Osteoblast (primary cell): ENCODE measurements around the gene COL6A1. TPM values are rescaled to one million over a fixed set of nuclear protein-coding genes. Genes with fewer than 3 reads are reported as not detected.

Experiments used
- DNase-seq: peaks from one replicate; pipeline ENCODE4 v3.0.0; 2011; ENCODE audit warnings: low spot score, mixed read lengths; ENCODE audit not compliant: insufficient read length; ENCODE audit errors: missing footprints
- H2AFZ ChIP-seq: 2 replicates; pipeline ENCODE4 v1.6.0; 2011; ENCODE audit warnings: mild to moderate bottlenecking, low read length
- H3K27ac ChIP-seq: 2 replicates; pipeline ENCODE4 v1.5.1; 2011; ENCODE audit warnings: mild to moderate bottlenecking, low read depth, low read length, moderate library complexity
- H3K27me3 ChIP-seq: 2 replicates; pipeline ENCODE4 v1.6.0; 2012; ENCODE audit warnings: mild to moderate bottlenecking, control low read depth, inconsistent platforms, low read length, moderate library complexity; ENCODE audit not compliant: insufficient read depth
- H3K36me3 ChIP-seq: 2 replicates; pipeline ENCODE4 v1.5.1; 2011; ENCODE audit warnings: mild to moderate bottlenecking, low read length, control low read depth, moderate library complexity; ENCODE audit not compliant: insufficient read depth
- H3K4me1 ChIP-seq: 2 replicates; pipeline ENCODE4 v1.5.1; 2011; ENCODE audit warnings: mild to moderate bottlenecking, low read length, control low read depth, moderate library complexity; ENCODE audit not compliant: insufficient read depth
- H3K4me2 ChIP-seq: 2 replicates; pipeline ENCODE4 v1.6.0; 2011; ENCODE audit warnings: mild to moderate bottlenecking, low read length; ENCODE audit not compliant: insufficient read depth
- H3K4me3 ChIP-seq: fragments of 200-600 bp; sonication (generic); 3 replicates; pipeline ENCODE4 v1.5.1; 2012; ENCODE audit warnings: mild to moderate bottlenecking, low read length, inconsistent platforms; ENCODE audit not compliant: insufficient read depth
- H3K79me2 ChIP-seq: 2 replicates; pipeline ENCODE4 v1.6.0; 2012; ENCODE audit warnings: mild to moderate bottlenecking, low read length, control low read depth, inconsistent platforms; ENCODE audit not compliant: insufficient read depth
- H3K9me3 ChIP-seq: 2 replicates; pipeline ENCODE4 v1.5.1; 2011; ENCODE audit warnings: low read depth, low read length, control low read depth
- H4K20me1 ChIP-seq: 2 replicates; pipeline ENCODE4 v1.6.0; 2012; ENCODE audit warnings: mild to moderate bottlenecking, low read length, control low read depth; ENCODE audit not compliant: insufficient read depth
- CTCF ChIP-seq: IDR thresholded peaks from 2 replicates; pipeline ENCODE4 v1.5.1; 2011; ENCODE audit warnings: mild to moderate bottlenecking, low read depth, low read length, moderate library complexity; ENCODE audit errors: extremely low read depth
- total RNA-seq: library from RNA; depleted of rRNA; stranded (reverse); fragments of >200 nt; gene quantifications from 2 replicates; pipeline ENCODE4 v1.2.3, GENCODE V29; 2012

Gene COL6A1
- total RNA-seq, 1 donor, result 1,612 TPM

- no peaks in the 10 kb centered on the region for H4K20me1 ChIP-seq
- H3K4me2 ChIP-seq, result no peak overlapping the region
- no peak overlapping the region for H3K27ac ChIP-seq
- H3K4me1 ChIP-seq, result no peaks in the 10 kb centered on the region
- H3K27me3 ChIP-seq, result peaks cover 2% of the 10 kb centered on the region
- no peaks in the 10 kb centered on the region for H3K36me3 ChIP-seq
- peak; percentile 83 for DNase-seq
- no peaks in the 10 kb centered on the region for H3K79me2 ChIP-seq
- no peaks in the 10 kb centered on the region for H3K9me3 ChIP-seq
- H2AFZ ChIP-seq, result no peak overlapping the region
- TF ChIP-seq CTCF, result no peak
- H3K4me3 ChIP-seq, result no peak overlapping the region
Measured at GRCh38 chr21:45942755-45943629, 38.6 kb upstream of the COL6A1 start.

GRCh38 chr21:45943630-45944540 lies 37.7 kb upstream of the COL6A1 start:
- Histone ChIP-seq H2AFZ (no peak overlapping the region), H3K4me1 (no peaks in the 10 kb centered on the region), H3K9me3 (no peaks in the 10 kb centered on the region), H3K27me3 (peaks cover 6% of the 10 kb centered on the region), H4K20me1 (no peaks in the 10 kb centered on the region), H3K4me2 (no peak overlapping the region), H3K27ac (no peak overlapping the region), H3K4me3 (no peak overlapping the region), H3K79me2 (no peaks in the 10 kb centered on the region), H3K36me3 (no peaks in the 10 kb centered on the region)
- DNase-seq, result peak; percentile 92
- no peak for TF ChIP-seq CTCF

GRCh38 chr21:45944601-45945000 lies 37.0 kb upstream of the COL6A1 start:
- TF ChIP-seq CTCF, result no peak
- no peaks in the 10 kb centered on the region for H3K9me3 ChIP-seq
- peaks cover 8% of the 10 kb centered on the region for H3K27me3 ChIP-seq
- no peaks in the 10 kb centered on the region for H3K36me3 ChIP-seq
- H4K20me1 ChIP-seq, result no peaks in the 10 kb centered on the region
- no peak overlapping the region for H3K27ac ChIP-seq
- H3K4me2 ChIP-seq, result no peak overlapping the region
- no peak overlapping the region for H2AFZ ChIP-seq
- H3K4me3 ChIP-seq, result no peak overlapping the region
- no peaks in the 10 kb centered on the region for H3K4me1 ChIP-seq
- no peaks in the 10 kb centered on the region for H3K79me2 ChIP-seq
- no peak for DNase-seq
